SK-N-SH (cell line): ENCODE data around the gene ZNF845. TPM values are rescaled to one million over a fixed set of nuclear protein-coding genes. Genes with fewer than 3 reads are reported as not detected.

Source experiments
- CTCF ChIA-PET: fragments of 300-600, 350-600 bp; formaldehyde crosslinking; extraction: SDS; loops from one replicate; lab custom pipeline; 2021; lab: Yijun Ruan, JAX
- POLR2A ChIA-PET: fragments of 350-600 bp; sonication (Branson Sonifier 250); formaldehyde crosslinking; extraction: SDS; loops from one replicate; lab custom pipeline; 2020; ENCODE audit warnings: antibody characterized with exemption, inconsistent platforms; lab: Yijun Ruan, JAX
- DNase-seq: peaks from one replicate; pipeline ENCODE4 v3.0.0; 2012
- H2AFZ ChIP-seq: fragments of 200-600 bp; sonication (generic); 2 replicates; pipeline ENCODE4 v1.8.1; 2016; ENCODE audit warnings: antibody characterized with exemption, mild to moderate bottlenecking, low read depth
- H3F3A ChIP-seq: fragments of 200-600 bp; sonication (generic); replicated peaks from 2 replicates; pipeline ENCODE3; 2016; ENCODE audit warnings: antibody characterized with exemption, mild to moderate bottlenecking; ENCODE audit not compliant: insufficient read depth
- H3K27ac ChIP-seq, 2 experiments: fragments of 200-500 bp in 1 of 2; fragments of 200-600 bp in 1 of 2; sonication (Bioruptor generic) in 1 of 2; sonication (generic), shearing (Covaris generic) in 1 of 2; 2 replicates each; pipeline versions ENCODE4 v1.5.1 to v1.6.1; 2014 to 2016; ENCODE audit warnings: low read depth in 2 of 2, inconsistent platforms in 1 of 2, low read length in 1 of 2, mild to moderate bottlenecking in 1 of 2, mixed read lengths in 1 of 2
- H3K27me3 ChIP-seq: fragments of 200-600 bp; sonication (generic), shearing (Covaris generic); 2 replicates; pipeline ENCODE4 v1.6.1; 2016; ENCODE audit warnings: mixed run types; ENCODE audit not compliant: insufficient read depth
- H3K36me3 ChIP-seq, 2 experiments: fragments of 200-500 bp in 1 of 2; fragments of 200-600 bp in 1 of 2; sonication (Bioruptor generic) in 1 of 2; sonication (generic) in 1 of 2; replicated peaks in 1 of 2; 2 replicates each; pipeline versions ENCODE3 to v1.5.1; 2014 to 2016; ENCODE audit warnings: low read length in 1 of 2, mild to moderate bottlenecking in 1 of 2; ENCODE audit not compliant: insufficient read depth in 2 of 2, control insufficient read depth in 1 of 2
- H3K4me1 ChIP-seq, 2 experiments: fragments of 200-500 bp in 1 of 2; fragments of 200-600 bp in 1 of 2; sonication (Bioruptor generic) in 1 of 2; sonication (generic), shearing (Covaris generic) in 1 of 2; 2 replicates each; pipeline versions ENCODE4 v1.5.1 to v1.6.1; 2014 to 2016; ENCODE audit warnings: low read depth in 1 of 2, low read length in 1 of 2, mixed run types in 1 of 2; ENCODE audit not compliant: insufficient read depth in 2 of 2, control insufficient read depth in 1 of 2
- H3K4me2 ChIP-seq: fragments of 200-600 bp; sonication (generic), shearing (Covaris generic); 2 replicates; pipeline ENCODE4 v1.6.1; 2017; ENCODE audit warnings: mixed run types
- H3K4me3 ChIP-seq, 2 experiments: fragments of 200-500 bp in 1 of 2; fragments of 200-600 bp in 1 of 2; sonication (Bioruptor generic) in 1 of 2; sonication (generic), shearing (Covaris generic) in 1 of 2; 2 replicates each; pipeline versions ENCODE4 v1.5.1 to v1.8.1; 2014 to 2016; ENCODE audit warnings: low read depth in 2 of 2, inconsistent platforms in 1 of 2, low read length in 1 of 2, mild to moderate bottlenecking in 1 of 2, mixed read lengths in 1 of 2, moderate library complexity in 1 of 2
- H3K79me2 ChIP-seq: fragments of 200-600 bp; sonication (generic); 2 replicates; pipeline ENCODE4 v1.8.1; 2017; ENCODE audit warnings: mild to moderate bottlenecking; ENCODE audit not compliant: insufficient read depth
- H3K9ac ChIP-seq: fragments of 200-600 bp; sonication (generic); 2 replicates; pipeline ENCODE4 v1.6.1; 2017; ENCODE audit warnings: mixed run types
- H3K9me2 ChIP-seq: fragments of 200-600 bp; sonication (generic); 2 replicates; pipeline ENCODE4 v1.6.1; 2017; ENCODE audit warnings: mixed run types
- H3K9me3 ChIP-seq: fragments of 200-600 bp; sonication (generic); 2 replicates; pipeline ENCODE4 v1.6.1; 2017; ENCODE audit warnings: mixed run types, mild to moderate bottlenecking, moderate library complexity
- H4K20me1 ChIP-seq: fragments of 200-600 bp; sonication (generic); 2 replicates; pipeline ENCODE4 v1.6.1; 2017; ENCODE audit warnings: mild to moderate bottlenecking, mixed run types; ENCODE audit not compliant: insufficient read depth
- ELF1 ChIP-seq: IDR thresholded peaks from 2 replicates; pipeline ENCODE4 v1.4.0; 2012
- EZH2phosphoT487 ChIP-seq: fragments of 200-600 bp; sonication (generic); IDR thresholded peaks from 2 replicates; pipeline ENCODE4 v1.6.1; 2017; ENCODE audit warnings: low read depth, mixed run types, mild to moderate bottlenecking, antibody characterized with exemption, moderate library complexity, borderline replicate concordance
- FOSL2 ChIP-seq: IDR thresholded peaks from 2 replicates; pipeline ENCODE4 v1.4.0; 2012; ENCODE audit warnings: low read depth, mild to moderate bottlenecking, moderate library complexity, borderline replicate concordance
- FOXJ3 ChIP-seq: sonication (generic); formaldehyde crosslinking; IDR thresholded peaks from 2 replicates; pipeline ENCODE4 v1.5.1; 2020; ENCODE audit warnings: mild to moderate bottlenecking, missing genetic modification reagents
- FOXM1 ChIP-seq: IDR thresholded peaks from 2 replicates; pipeline ENCODE4 v1.4.0; 2012; ENCODE audit warnings: low read depth, mild to moderate bottlenecking
- GATA2 ChIP-seq: sonication (generic); formaldehyde crosslinking; IDR thresholded peaks from 2 replicates; pipeline ENCODE4 v1.5.0; 2020; ENCODE audit warnings: mild to moderate bottlenecking, missing genetic modification reagents
- JUND ChIP-seq: IDR thresholded peaks from 2 replicates; pipeline ENCODE4 v1.4.0; 2012
- MXI1 ChIP-seq: IDR thresholded peaks from 2 replicates; pipeline ENCODE4 v1.6.1; 2012; ENCODE audit warnings: mild to moderate bottlenecking, low read depth, low read length, improper control_type of control experiment
- NRF1 ChIP-seq: IDR thresholded peaks from 2 replicates; pipeline ENCODE4 v1.6.1; 2012; ENCODE audit warnings: low read depth, mild to moderate bottlenecking, low read length
- POLR2AphosphoS5 ChIP-seq: IDR thresholded peaks from 2 replicates; pipeline ENCODE4 v1.6.1; 2012; ENCODE audit warnings: low read depth, low read length
- RAD21 ChIP-seq: IDR thresholded peaks from 2 replicates; pipeline ENCODE4 v1.6.1; 2012; ENCODE audit warnings: mild to moderate bottlenecking, low read length
- RCOR1 ChIP-seq: fragments of 150-350 bp; IDR thresholded peaks from 2 replicates; pipeline ENCODE4 v1.6.1; 2017; ENCODE audit warnings: antibody characterized with exemption, low read length
- RFX5 ChIP-seq: IDR thresholded peaks from 2 replicates; pipeline ENCODE4 v1.6.1; 2012; ENCODE audit warnings: mild to moderate bottlenecking, improper control_type of control experiment, low read length
- RXRA ChIP-seq: IDR thresholded peaks from 2 replicates; pipeline ENCODE4 v1.4.0; 2012; ENCODE audit warnings: low read depth, mild to moderate bottlenecking, borderline replicate concordance
- SMC3 ChIP-seq: IDR thresholded peaks from 2 replicates; pipeline ENCODE4 v1.6.1; 2012; ENCODE audit warnings: low read depth, low read length, improper control_type of control experiment
- TAF1 ChIP-seq: IDR thresholded peaks from 2 replicates; pipeline ENCODE4 v1.6.1; 2012; ENCODE audit warnings: low read depth, mild to moderate bottlenecking, low read length, moderate library complexity, borderline replicate concordance
- TCF12 ChIP-seq: IDR thresholded peaks from 2 replicates; pipeline ENCODE4 v1.4.0; 2012
- TEAD4 ChIP-seq: IDR thresholded peaks from 2 replicates; pipeline ENCODE4 v1.4.0; 2012; ENCODE audit warnings: mild to moderate bottlenecking, borderline replicate concordance; ENCODE audit not compliant: insufficient read depth
- YY1 ChIP-seq: IDR thresholded peaks from 2 replicates; pipeline ENCODE4 v1.4.0; 2012; ENCODE audit warnings: low read depth, mild to moderate bottlenecking
- WGBS: methylation state at CpG from one replicate; pipeline ENCODE4 v1.1.6; 2017; ENCODE audit warnings: low lambda C conversion rate; 5-methylcytosine and 5-hydroxymethylcytosine counted together
- polyA plus RNA-seq, 3 experiments: library from polyadenylated mRNA; depleted of rRNA; stranded (reverse); fragments of >200 nt; gene quantifications; 2 replicates each; pipeline ENCODE4 v1.2.3, GENCODE V29; 2012
- TF ChIP-seq, protein P1 (sequence below): fragments of 150-350 bp; IDR thresholded peaks from 2 replicates; pipeline ENCODE4 v1.6.1; 2016; ENCODE audit warnings: mild to moderate bottlenecking, low read depth, low read length
- TF ChIP-seq, protein P2 (sequence below): fragments of 150-350 bp; IDR thresholded peaks from 2 replicates; pipeline ENCODE4 v1.6.1; 2017; ENCODE audit warnings: antibody characterized with exemption, low read length, low read depth, borderline replicate concordance
- TF ChIP-seq, protein P3 (sequence below): IDR thresholded peaks from 2 replicates; pipeline ENCODE4 v1.4.0; 2012; ENCODE audit warnings: low read depth, borderline replicate concordance
- TF ChIP-seq, protein P4 (sequence below): IDR thresholded peaks from 2 replicates; pipeline ENCODE4 v1.6.1; 2012; ENCODE audit warnings: mild to moderate bottlenecking, low read depth, low read length, moderate library complexity
- TF ChIP-seq, protein P5 (sequence below): fragments of 200-600 bp; sonication (generic); IDR thresholded peaks from 2 replicates; pipeline ENCODE4 v1.6.1; 2017; ENCODE audit warnings: antibody characterized with exemption, mild to moderate bottlenecking, moderate library complexity
- TF ChIP-seq, protein P6 (sequence below): IDR thresholded peaks from 2 replicates; pipeline ENCODE4 v1.4.0; 2012; ENCODE audit warnings: low read depth, borderline replicate concordance

The ZNF845 gene
- polyA plus RNA-seq, 1 of the 3 experiments (the other 2 are of a cell fraction) = 0.77 TPM

DNA sequence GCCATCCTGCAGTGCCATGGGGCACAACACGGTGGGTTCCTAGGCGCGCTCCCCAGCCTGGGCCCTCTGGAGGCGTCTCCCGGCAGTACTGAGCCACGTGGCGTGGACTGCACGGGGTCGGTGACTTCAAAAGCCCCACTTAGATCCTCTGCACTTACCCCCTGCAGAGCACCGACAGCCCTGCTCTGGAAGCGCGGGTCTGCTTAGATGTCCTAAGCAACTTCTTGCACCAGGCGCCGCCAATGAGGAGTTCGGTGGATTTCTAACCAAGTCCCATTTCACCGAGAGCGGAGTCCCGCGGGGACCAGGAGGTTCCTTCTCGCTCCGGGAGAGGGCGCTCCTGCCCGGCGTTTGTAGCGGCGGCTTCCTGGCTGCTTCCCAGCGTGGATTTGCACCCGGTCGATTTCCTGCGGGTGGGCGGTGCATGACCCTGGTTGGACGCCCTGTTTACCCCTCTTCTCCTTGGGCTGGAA lies 25.2 kb upstream of the ZNF845 start:
- no peak for TF ChIP-seq TCF12
- no peak for TF ChIP-seq FOXJ3
- TF ChIP-seq, protein P1, sequence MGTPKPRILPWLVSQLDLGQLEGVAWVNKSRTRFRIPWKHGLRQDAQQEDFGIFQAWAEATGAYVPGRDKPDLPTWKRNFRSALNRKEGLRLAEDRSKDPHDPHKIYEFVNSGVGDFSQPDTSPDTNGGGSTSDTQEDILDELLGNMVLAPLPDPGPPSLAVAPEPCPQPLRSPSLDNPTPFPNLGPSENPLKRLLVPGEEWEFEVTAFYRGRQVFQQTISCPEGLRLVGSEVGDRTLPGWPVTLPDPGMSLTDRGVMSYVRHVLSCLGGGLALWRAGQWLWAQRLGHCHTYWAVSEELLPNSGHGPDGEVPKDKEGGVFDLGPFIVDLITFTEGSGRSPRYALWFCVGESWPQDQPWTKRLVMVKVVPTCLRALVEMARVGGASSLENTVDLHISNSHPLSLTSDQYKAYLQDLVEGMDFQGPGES = no peak
- TF ChIP-seq YY1 = no peak
- no peak for TF ChIP-seq EZH2phosphoT487
- TF ChIP-seq, protein P2, sequence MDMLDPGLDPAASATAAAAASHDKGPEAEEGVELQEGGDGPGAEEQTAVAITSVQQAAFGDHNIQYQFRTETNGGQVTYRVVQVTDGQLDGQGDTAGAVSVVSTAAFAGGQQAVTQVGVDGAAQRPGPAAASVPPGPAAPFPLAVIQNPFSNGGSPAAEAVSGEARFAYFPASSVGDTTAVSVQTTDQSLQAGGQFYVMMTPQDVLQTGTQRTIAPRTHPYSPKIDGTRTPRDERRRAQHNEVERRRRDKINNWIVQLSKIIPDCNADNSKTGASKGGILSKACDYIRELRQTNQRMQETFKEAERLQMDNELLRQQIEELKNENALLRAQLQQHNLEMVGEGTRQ = no peak
- TF ChIP-seq, protein P3, sequence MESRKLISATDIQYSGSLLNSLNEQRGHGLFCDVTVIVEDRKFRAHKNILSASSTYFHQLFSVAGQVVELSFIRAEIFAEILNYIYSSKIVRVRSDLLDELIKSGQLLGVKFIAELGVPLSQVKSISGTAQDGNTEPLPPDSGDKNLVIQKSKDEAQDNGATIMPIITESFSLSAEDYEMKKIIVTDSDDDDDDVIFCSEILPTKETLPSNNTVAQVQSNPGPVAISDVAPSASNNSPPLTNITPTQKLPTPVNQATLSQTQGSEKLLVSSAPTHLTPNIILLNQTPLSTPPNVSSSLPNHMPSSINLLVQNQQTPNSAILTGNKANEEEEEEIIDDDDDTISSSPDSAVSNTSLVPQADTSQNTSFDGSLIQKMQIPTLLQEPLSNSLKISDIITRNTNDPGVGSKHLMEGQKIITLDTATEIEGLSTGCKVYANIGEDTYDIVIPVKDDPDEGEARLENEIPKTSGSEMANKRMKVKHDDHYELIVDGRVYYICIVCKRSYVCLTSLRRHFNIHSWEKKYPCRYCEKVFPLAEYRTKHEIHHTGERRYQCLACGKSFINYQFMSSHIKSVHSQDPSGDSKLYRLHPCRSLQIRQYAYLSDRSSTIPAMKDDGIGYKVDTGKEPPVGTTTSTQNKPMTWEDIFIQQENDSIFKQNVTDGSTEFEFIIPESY = no peak
- TF ChIP-seq TEAD4 = no peak
- TF ChIP-seq JUND = no peak
- TF ChIP-seq NRF1 = no peak
- no peak for TF ChIP-seq POLR2AphosphoS5
- TF ChIP-seq, protein P4, sequence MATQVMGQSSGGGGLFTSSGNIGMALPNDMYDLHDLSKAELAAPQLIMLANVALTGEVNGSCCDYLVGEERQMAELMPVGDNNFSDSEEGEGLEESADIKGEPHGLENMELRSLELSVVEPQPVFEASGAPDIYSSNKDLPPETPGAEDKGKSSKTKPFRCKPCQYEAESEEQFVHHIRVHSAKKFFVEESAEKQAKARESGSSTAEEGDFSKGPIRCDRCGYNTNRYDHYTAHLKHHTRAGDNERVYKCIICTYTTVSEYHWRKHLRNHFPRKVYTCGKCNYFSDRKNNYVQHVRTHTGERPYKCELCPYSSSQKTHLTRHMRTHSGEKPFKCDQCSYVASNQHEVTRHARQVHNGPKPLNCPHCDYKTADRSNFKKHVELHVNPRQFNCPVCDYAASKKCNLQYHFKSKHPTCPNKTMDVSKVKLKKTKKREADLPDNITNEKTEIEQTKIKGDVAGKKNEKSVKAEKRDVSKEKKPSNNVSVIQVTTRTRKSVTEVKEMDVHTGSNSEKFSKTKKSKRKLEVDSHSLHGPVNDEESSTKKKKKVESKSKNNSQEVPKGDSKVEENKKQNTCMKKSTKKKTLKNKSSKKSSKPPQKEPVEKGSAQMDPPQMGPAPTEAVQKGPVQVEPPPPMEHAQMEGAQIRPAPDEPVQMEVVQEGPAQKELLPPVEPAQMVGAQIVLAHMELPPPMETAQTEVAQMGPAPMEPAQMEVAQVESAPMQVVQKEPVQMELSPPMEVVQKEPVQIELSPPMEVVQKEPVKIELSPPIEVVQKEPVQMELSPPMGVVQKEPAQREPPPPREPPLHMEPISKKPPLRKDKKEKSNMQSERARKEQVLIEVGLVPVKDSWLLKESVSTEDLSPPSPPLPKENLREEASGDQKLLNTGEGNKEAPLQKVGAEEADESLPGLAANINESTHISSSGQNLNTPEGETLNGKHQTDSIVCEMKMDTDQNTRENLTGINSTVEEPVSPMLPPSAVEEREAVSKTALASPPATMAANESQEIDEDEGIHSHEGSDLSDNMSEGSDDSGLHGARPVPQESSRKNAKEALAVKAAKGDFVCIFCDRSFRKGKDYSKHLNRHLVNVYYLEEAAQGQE = no peak
- TF ChIP-seq TAF1 = no peak
- TF ChIP-seq RXRA = no peak
- no peak for TF ChIP-seq MXI1
- TF ChIP-seq FOXM1 = no peak
- no peak for TF ChIP-seq GATA2 (CRISPR knock-in tag)
- TF ChIP-seq, protein P5, sequence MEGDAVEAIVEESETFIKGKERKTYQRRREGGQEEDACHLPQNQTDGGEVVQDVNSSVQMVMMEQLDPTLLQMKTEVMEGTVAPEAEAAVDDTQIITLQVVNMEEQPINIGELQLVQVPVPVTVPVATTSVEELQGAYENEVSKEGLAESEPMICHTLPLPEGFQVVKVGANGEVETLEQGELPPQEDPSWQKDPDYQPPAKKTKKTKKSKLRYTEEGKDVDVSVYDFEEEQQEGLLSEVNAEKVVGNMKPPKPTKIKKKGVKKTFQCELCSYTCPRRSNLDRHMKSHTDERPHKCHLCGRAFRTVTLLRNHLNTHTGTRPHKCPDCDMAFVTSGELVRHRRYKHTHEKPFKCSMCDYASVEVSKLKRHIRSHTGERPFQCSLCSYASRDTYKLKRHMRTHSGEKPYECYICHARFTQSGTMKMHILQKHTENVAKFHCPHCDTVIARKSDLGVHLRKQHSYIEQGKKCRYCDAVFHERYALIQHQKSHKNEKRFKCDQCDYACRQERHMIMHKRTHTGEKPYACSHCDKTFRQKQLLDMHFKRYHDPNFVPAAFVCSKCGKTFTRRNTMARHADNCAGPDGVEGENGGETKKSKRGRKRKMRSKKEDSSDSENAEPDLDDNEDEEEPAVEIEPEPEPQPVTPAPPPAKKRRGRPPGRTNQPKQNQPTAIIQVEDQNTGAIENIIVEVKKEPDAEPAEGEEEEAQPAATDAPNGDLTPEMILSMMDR = peak; percentile 51
- TF ChIP-seq RFX5 = no peak
- TF ChIP-seq, protein P6, sequence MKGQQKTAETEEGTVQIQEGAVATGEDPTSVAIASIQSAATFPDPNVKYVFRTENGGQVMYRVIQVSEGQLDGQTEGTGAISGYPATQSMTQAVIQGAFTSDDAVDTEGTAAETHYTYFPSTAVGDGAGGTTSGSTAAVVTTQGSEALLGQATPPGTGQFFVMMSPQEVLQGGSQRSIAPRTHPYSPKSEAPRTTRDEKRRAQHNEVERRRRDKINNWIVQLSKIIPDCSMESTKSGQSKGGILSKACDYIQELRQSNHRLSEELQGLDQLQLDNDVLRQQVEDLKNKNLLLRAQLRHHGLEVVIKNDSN = no peak
- no peak for TF ChIP-seq ELF1
- peak; percentile 65 for TF ChIP-seq RAD21
- peak; percentile 36 for TF ChIP-seq SMC3
- no peak for TF ChIP-seq FOSL2
- TF ChIP-seq RCOR1 = no peak
- Histone ChIP-seq H3K4me2 (peak overlapping the region; percentile 70; the same call in 1 of the 2 replicates), H3K9me2 (no peaks in the 10 kb centered on the region), H3K4me3 (peak overlapping the region; percentile 17 to 54; a peak in 3 of 4 replicates), H3K79me2 (no peaks in the 10 kb centered on the region), H3F3A (no peaks in the 10 kb centered on the region), H3K4me1 (peaks cover 0 to 3% of the 10 kb centered on the region in 2 experiments; a peak in 1 of 4 replicates), H3K36me3 (no peaks in the 10 kb centered on the region), H2AFZ (no peak overlapping the region), H3K9me3 (no peaks in the 10 kb centered on the region), H3K27ac (no peak overlapping the region), H3K9ac (no peak overlapping the region), H3K27me3 (peaks cover 8% of the 10 kb centered on the region; the same call in 1 of the 2 replicates), H4K20me1 (no peaks in the 10 kb centered on the region)
- ChIA-PET CTCF (interaction anchor here (0.6 to 1.5 kb wide), 3 partner anchors 13 to 25 kb away, joined by 3 to 5 read pairs (median 3); partner anchors contain the start of gene ZNF845), POLR2A (no interaction called here)
- WGBS = 4% methylated on average over 30 of the region's 32 CpGs
- DNase-seq = peak; percentile 85
